ENCODE measurements around the gene CHST8.

GRCh38 chr19:33639035-33639681, 17.4 kb downstream of the CHST8 start:
- TF ChIP-seq CTCF (IDR thresholded peaks at IDR 0.05), result no peak
- no peak for TF ChIP-seq POLR2A (IDR thresholded peaks at IDR 0.05)
